GM04504 (cell line): ENCODE data around the gene ARHGAP45.

Experiments
- DNase-seq: peaks from one replicate; pipeline ENCODE4 v3.0.0-alpha.2; 2012; ENCODE audit warnings: low read depth

The ARHGAP45 gene

DNA sequence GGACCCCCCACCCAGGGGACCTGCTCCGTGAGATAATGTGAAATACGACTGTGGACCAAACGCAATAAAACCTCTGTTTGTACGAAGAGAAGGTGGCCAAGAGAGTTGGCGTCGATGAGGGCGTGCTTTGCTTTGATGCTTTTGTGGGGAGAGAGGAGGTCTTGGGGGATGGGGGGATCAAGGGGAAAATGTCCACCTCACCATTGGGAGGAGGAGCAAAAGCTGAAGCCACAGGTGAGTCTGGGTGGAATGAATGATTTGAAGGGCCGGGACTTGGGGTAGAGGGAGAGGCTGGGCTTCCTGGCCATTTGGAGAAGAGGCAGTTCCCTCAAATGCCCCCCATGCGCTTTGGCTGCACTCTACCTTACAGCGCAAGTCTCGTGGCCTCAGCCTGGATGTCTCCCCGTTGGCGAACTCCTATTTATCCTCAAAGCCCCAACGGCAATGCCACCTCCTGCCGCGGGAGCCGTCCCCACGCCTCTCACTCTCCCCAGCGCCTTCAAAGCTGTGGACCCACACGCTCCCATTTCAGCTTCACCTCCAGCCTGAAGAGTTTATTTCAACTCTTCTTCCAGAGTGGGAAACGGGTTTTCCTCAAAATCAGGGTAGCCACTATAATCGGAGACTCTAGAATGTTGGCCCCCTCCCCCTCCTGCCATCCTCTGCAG, 27.9 kb upstream of the ARHGAP45 start:
- DNase-seq: no peak

DNA sequence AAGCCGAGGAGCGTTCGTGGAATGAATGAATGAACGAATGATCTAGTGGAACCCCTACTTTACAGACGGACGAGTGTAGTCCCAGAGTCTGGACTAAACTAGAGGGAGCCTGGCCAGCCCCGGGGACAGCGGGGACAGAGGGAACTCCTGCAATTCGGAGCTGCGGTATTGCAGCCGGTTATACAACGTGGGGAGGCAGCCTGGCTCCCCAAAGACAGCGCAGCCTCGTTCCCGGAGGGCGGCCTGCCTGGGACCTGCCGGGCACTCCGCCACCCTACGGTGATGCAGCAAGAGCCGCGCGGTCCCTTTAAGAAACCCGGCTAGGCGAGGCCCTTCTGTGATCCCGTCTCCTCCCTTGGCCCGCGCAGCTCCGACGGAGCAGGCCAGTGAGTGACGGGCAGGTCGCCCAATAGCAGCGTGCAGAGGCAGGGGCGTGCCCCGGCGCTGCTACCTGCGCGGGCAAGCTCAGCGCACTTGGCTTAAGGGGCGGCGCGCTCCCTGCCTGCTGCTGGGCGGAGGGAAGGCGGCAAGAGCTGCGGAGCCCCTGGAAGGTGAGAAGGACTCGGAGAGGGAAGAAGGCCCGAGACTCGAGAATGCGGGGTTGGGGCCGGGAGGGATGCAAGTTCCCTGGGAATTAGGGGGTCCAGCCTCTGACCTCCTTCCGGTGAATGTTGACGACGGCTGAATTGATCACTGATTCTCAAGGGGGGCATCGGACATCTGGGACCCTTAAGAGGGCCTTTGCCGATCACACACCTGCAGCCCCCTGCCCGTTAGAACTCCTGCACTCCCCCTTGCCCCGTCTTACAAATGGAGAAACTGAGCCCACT, 27.1 kb upstream of the ARHGAP45 start, which contains the start of gene ABCA7:
ABCA7 (plus strand) TSS at position 462 of the 830 bp plus-strand sequence. CDS start 1,255 bp downstream, outside the sequence.
- peak; percentile 95 for DNase-seq

DNA sequence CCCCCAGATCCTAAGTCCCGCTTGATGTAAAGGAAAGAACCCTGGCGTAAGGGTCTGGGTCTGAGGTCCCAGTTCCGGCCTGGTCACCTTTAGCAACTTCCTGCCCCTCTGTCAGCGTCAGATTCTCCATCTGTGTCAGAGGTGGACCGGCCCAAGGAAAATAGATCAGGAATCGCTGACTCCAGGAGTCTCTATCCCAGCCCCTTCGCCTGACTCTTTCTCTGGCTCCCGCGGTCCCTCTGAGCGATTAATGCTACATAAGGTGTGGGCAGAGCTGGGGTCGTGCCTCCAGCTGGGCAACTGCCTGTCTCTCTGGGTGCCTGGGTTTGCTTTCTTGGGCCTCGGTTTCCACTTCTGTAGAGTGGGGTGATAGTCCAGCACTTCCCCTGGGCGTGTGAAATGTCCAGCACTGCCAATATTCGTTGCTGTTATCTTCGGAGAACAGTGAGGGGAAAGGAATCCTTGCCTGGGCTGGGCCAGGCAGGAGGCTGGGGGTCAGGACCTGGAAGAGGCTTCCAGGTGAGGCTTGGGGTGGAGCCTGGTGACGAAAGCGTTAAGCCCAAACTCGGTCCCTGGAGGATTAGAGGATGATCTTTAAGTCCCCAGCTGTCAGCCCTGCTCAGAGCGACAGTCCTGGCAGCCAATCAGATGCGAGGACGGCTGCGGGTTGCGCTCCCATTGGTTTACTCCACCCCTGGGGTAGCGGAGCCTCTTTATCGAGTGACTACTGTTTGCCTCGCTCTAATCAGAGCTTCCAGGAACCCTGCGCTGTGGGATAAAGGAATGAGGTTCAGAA, 26.3 kb upstream of the ARHGAP45 start:
- peak; percentile 91 for DNase-seq

DNA sequence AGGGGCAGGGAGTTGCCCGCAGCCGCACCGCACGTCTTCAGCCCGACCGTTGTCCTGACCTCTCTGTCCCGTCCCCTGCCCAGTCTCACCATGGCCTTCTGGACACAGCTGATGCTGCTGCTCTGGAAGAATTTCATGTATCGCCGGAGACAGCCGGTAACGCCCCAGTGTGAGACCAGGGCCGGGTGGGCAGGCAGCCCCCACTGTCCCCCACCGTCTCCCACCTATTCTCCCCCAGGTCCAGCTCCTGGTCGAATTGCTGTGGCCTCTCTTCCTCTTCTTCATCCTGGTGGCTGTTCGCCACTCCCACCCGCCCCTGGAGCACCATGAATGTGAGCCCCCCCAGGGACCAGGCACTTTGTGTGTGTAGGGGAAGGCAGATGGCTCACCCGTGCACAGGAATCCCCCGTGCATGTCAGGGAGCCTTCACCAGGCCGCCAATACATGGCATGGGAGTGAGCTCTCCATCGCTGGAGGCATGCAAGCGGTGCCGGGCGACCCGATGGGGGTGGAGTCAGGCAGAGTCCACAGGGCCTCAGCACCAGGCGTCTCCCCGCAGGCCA, 25.6 kb upstream of the ARHGAP45 start:
- DNase-seq: no peak

DNA sequence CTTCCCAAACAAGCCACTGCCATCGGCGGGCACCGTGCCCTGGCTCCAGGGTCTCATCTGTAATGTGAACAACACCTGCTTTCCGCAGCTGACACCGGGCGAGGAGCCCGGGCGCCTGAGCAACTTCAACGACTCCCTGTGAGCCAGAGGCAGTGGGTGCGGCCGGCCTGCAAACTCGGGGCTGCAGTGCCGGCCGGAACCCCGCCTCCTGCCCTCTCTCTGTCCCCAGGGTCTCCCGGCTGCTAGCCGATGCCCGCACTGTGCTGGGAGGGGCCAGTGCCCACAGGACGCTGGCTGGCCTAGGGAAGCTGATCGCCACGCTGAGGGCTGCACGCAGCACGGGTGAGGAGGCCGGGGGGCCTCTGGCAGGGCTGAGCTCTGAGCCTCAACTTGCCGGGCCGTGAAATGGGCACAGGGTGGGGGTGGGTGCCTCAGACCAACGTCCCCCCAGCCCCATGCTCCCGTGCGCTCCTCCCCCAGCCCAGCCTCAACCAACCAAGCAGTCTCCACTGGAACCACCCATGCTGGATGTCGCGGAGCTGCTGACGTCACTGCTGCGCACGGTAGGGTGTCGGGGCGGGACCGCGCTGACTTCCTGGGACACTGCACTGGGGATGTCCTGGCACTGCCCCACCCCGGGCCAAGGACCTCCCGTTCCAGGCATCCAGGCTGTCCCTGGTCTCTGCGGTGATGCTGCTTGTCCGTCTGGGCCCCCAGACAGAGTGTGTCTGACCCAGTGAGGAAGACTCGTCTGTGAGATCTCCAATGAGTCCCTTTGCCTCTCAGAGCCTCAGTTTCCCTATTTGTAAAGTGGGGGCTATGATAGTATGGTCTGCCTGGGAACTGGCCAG, 24.9 kb upstream of the ARHGAP45 start:
- no peak for DNase-seq

DNA sequence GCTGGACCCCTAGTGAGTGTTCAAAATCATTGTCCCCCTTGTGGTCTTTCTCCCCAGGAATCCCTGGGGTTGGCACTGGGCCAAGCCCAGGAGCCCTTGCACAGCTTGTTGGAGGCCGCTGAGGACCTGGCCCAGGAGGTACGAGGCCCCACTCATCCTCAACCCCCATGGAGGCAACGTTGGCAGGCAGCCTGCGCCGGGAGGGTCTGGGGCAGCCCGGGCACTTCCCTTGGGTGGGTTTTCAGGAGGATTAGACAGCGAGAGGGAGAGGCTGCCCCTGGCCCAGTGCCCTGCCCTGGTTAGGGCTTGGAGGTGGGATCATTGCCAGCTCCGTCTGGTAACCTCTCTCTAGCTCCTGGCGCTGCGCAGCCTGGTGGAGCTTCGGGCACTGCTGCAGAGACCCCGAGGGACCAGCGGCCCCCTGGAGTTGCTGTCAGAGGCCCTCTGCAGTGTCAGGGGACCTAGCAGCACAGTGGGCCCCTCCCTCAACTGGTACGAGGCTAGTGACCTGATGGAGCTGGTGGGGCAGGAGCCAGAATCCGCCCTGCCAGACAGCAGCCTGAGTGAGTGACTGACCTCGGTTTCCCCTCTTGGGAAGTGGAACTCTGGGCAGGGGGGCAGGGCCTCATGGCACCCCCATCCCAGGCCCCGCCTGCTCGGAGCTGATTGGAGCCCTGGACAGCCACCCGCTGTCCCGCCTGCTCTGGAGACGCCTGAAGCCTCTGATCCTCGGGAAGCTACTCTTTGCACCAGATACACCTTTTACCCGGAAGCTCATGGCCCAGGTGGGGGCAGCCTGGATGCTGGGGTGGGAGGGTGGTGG, 24.1 kb upstream of the ARHGAP45 start:
- DNase-seq: no peak

DNA sequence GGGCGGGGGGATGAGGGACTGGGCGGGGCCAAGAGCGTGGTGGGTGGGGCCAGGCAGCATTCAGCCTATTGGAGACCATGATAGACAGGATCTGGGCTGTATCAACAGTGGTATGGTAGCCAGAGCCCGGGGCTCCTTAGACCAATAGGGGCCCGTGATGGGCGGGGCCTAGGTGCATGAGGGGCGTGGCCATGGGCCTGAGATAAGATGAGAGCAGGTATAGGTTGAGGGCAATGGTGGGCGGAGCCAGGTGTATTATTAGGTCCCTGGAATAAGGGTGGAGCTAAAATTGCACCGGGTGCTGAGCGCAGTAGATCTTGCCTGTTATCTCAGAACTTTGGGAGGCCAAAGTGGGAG, 21.7 kb upstream of the ARHGAP45 start:
- no peak for DNase-seq

DNA sequence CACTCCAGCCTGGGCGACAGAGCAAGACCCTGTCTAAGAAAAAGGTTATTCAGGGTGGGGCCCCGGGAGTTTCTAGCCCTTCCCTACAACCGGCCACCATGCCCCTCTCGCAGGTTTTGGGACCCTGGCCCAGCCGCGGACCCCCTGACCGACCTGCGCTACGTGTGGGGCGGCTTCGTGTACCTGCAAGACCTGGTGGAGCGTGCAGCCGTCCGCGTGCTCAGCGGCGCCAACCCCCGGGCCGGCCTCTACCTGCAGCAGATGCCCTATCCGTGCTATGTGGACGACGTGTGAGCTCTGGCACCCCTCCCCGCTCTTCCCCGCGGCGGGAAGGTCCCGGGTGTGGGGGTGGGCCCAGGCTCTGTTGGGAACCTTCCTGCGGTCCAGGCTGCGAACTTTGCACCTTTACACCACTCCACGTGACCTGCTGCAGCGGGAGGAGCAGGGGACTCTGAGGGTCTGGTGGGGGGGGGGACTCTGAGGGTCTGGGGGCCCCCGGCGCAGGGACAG, 20.8 kb upstream of the ARHGAP45 start:
- DNase-seq: no peak

DNA sequence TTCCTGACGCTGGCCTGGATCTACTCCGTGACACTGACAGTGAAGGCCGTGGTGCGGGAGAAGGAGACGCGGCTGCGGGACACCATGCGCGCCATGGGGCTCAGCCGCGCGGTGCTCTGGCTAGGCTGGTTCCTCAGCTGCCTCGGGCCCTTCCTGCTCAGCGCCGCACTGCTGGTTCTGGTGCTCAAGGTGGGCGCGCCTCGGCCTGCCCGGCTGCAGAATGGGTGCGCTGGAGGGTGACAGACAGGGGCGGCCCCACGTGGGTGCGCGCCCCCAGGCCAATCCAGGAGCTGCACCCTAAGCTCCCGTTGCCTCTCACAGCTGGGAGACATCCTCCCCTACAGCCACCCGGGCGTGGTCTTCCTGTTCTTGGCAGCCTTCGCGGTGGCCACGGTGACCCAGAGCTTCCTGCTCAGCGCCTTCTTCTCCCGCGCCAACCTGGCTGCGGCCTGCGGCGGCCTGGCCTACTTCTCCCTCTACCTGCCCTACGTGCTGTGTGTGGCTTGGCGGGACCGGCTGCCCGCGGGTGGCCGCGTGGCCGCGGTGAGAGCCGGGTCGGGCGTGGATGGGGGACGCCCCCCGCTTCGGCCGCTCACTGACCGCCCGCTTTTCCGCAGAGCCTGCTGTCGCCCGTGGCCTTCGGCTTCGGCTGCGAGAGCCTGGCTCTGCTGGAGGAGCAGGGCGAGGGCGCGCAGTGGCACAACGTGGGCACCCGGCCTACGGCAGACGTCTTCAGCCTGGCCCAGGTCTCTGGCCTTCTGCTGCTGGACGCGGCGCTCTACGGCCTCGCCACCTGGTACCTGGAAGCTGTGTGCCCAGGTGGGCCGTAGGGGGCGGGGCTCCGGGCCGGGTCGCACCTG, 19.9 kb upstream of the ARHGAP45 start:
- DNase-seq: no peak

DNA sequence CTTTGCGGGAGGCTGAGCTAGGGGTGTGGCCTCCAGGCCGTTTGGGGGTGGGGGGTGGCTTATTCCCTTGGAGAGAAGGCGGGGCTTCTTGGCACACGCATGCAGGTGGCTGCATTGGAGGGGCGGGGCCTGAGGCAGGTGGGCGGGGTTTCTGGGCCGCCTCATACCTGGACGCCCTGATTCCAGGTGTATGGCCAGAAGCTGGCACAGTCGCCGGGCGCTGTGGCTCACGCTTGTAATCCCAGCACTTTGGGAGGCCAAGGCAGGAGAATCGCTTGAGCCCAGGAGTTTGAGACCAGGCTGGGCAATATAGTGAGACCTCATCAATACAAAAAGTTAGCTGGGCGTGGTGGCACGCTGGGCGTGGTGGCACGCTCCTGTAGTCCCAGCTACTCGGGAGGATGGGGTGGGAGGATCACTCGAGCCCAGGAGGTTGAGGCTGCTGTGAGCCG, 19.2 kb upstream of the ARHGAP45 start:
- no peak for DNase-seq

DNA sequence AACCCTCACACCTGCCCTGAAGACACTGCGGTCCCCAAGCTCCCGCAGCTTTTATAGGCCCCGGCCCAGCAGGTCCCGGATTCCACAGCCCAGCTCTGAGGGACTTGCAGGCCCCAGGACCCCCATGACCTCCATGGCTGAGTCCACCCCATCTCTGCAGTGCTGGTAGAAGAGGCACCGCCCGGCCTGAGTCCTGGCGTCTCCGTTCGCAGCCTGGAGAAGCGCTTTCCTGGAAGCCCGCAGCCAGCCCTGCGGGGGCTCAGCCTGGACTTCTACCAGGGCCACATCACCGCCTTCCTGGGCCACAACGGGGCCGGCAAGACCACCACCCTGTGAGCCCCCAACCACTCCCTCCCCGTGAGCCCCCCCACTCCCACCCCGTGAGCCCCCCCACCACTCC, 17.9 kb upstream of the ARHGAP45 start:
- no peak for DNase-seq

DNA sequence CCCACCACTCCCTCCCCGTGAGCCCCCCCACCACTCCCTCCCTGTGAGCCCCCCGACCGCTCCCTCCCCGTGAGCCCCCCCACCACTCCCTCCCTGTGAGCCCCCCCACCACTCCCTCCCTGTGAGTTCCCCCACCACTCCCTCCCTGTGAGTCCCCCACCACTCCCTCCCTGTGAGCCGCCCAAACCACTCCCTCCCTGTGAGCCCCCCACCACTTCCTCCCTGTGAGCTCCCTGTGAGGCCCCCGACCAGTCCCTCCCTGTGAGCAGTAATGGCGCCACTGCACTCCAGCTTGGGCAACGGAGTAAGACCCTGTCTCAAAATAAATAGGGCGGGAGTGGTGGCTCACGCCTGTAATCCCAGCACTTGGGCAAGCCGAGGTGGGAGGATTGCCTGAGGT, 17.2 kb upstream of the ARHGAP45 start:
- no peak for DNase-seq

DNA sequence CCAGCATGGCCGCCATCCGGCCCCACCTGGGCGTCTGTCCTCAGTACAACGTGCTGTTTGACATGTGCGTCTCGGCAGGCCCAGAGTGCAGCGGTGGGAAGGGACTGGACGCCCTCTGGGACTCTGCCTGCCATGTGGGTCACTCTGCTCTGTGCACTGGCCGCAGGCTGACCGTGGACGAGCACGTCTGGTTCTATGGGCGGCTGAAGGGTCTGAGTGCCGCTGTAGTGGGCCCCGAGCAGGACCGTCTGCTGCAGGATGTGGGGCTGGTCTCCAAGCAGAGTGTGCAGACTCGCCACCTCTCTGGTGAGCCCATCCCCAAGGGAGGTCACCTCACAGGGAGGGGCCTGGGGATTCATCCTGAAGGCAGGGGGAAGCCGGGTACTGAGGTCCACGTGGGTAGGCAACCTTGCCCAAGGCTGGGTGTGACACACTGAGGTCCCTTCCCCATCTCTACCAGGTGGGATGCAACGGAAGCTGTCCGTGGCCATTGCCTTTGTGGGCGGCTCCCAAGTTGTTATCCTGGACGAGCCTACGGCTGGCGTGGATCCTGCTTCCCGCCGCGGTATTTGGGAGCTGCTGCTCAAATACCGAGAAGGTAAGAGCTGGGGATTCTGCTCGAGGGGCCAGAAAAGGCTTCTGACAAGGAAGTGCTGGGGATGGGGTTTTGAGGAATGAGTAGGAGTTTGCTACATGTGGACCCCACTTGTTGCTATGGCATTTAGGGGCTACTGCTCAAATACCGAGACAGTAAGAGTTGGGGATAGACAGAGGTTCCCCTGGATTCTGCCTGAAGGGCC, 15.8 kb upstream of the ARHGAP45 start:
- no peak for DNase-seq

DNA sequence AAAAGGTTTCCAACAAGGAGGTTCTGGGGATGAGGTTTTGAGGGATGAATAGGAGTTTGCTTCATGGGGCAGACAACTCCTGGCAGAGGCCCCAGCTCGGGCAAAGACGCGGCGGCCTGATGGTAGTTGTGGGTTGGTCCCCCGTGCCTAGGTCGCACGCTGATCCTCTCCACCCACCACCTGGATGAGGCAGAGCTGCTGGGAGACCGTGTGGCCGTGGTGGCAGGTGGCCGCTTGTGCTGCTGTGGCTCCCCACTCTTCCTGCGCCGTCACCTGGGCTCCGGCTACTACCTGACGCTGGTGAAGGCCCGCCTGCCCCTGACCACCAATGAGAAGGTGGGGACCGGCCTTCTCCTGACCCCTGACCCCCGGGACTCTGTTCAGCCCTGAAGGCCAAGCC, 15.2 kb upstream of the ARHGAP45 start:
- DNase-seq: no peak

DNA sequence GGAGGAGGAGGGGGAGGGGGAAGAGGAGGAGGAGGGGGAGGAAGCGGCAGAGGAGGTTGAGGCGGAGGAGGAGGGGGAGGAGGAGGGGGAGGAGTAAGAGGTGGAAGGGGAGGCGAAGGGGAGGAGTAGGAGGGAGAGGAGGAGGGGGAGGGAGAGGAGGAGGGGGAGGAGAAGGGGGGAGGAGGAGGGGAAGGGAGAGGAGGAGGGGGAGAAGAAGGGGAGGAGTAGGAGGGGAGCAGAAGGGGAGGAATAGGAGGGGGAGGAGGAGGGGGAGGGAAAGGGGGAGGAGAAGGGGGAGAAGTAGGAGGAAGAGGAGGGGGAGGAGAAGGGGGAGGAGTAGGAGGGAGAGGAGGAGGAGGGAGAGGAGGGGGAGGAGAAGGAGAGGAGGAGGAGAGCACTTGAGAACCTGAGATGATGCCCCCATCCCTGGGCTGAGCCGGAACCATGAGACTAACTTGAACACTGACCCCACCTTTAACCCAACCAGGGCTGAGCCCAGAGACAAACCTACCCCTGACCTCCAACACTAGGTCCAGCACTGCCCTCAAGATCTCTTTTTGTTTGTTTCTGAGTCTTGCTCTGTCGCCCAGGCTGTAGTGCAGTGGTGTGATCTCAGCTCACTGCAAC, 14.5 kb upstream of the ARHGAP45 start:
- DNase-seq: no peak

DNA sequence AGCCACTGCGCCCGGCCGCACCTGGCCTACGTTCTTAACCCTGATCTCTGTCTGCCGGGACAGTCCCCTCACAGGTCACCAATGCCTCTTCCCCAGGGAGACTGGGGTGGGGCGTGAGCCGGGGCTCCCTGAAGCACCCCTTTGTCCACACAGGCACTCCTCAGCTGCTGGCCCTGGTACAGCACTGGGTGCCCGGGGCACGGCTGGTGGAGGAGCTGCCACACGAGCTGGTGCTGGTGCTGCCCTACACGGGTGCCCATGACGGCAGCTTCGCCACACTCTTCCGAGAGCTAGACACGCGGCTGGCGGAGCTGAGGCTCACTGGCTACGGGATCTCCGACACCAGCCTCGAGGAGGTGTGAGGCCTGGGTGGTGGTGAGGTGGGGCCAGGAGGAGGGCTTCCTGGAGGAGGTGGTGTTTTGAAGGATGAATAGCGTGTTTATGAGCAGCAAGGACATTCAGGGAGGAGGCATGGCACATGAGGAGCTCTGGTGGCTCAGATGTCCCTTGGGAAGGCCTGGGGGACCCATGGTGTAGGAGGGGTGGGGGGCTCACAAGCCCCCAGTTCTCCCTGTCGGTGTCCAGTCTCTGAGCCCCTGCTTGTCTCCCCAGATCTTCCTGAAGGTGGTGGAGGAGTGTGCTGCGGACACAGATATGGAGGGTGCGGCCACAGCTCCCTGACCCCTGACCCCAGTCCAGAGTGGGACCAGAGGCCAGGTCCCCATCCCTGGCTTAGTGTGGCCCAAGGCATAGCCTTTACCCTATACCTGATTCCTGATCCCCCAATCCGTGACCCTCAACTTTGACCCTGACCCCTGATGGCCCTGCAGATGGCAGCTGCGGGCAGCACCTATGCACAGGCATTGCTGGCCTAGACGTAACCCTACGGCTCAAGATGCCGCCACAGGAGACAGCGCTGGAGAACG, 13.5 kb upstream of the ARHGAP45 start:
- DNase-seq: no peak
